OCI-LY7 (cell line): ENCODE measurements around the gene CCRL2.

Source experiments
- CTCF ChIP-seq: fragments of 200-600 bp; sonication (generic); conservative IDR thresholded peaks from 2 replicates; pipeline ENCODE4 v1.5.1; 2014; ENCODE audit warnings: mild to moderate bottlenecking, antibody characterized with exemption, low read length, moderate library complexity, mixed read lengths
- EZH2phosphoT487 ChIP-seq: fragments of 200-600 bp; sonication (generic); IDR thresholded peaks from 2 replicates; pipeline ENCODE4 v1.6.1; 2018; ENCODE audit warnings: low read depth, borderline replicate concordance, mild to moderate bottlenecking, mixed run types, antibody characterized with exemption, low read length, moderate library complexity, mixed read lengths

GRCh38 chr3:46365737-46366524, 41.1 kb upstream of the CCRL2 start:
- TF ChIP-seq CTCF (no peak), EZH2phosphoT487 (no peak)
